ENCODE data around the gene PYHIN1. TPM values are rescaled to one million over a fixed set of nuclear protein-coding genes. Genes with fewer than 3 reads are reported as not detected.
"Not testable (repeated sequence)": the region's sequence is repeated elsewhere in the genome, so short reads cannot be mapped to it uniquely, and the experiment has no call there.

Gene PYHIN1
- total RNA-seq, 1 donor from 2014 or later: 0.21 TPM

- DNase-seq: no peak
These were observed 51.9 kb downstream of the PYHIN1 start for GRCh38 chr1:158983235-158983634.

GRCh38 chr1:158984386-158984785 is 53.0 kb downstream of the PYHIN1 start:
- DNase-seq: no peak

- DNase-seq: peak; percentile 2
These were observed 58.1 kb downstream of the PYHIN1 start for GRCh38 chr1:158989424-158989823.

GRCh38 chr1:158992787-158993312 is 61.5 kb downstream of the PYHIN1 start:
- no peak for DNase-seq

- no peak for DNase-seq
These were observed 65.6 kb downstream of the PYHIN1 start for GRCh38 chr1:158996998-158997397.

GRCh38 chr1:158998037-158998780 is 66.9 kb downstream of the PYHIN1 start:
- DNase-seq: no peak

- DNase-seq: peak; percentile 85
These were observed 67.4 kb downstream of the PYHIN1 start for GRCh38 chr1:158998781-158999161.

GRCh38 chr1:158999316-159000069 is 68.1 kb downstream of the PYHIN1 start:
- peak; percentile 87 for DNase-seq

- DNase-seq: no peak
These were observed 68.7 kb downstream of the PYHIN1 start for GRCh38 chr1:159000070-159000409.

- peak; percentile 84 for DNase-seq
These were observed 69.3 kb downstream of the PYHIN1 start for GRCh38 chr1:159000625-159001024.

GRCh38 chr1:159005161-159005560 is 73.8 kb downstream of the PYHIN1 start:
- no peak for DNase-seq

GRCh38 chr1:159005676-159006075 is 74.3 kb downstream of the PYHIN1 start:
- peak; percentile 31 for DNase-seq

GRCh38 chr1:159006210-159006807 is 75.0 kb downstream of the PYHIN1 start:
- DNase-seq: not testable (repeated sequence)

GRCh38 chr1:159007726-159008125 is 76.4 kb downstream of the PYHIN1 start:
- DNase-seq: no peak

- no peak for DNase-seq
These were observed 77.4 kb downstream of the PYHIN1 start for GRCh38 chr1:159008744-159009188.

- no peak for DNase-seq
These were observed 77.9 kb downstream of the PYHIN1 start for GRCh38 chr1:159009287-159009686.

- DNase-seq: peak; percentile 69
These were observed 78.5 kb downstream of the PYHIN1 start, which contains the start of gene IFI16 for GRCh38 chr1:159009704-159010361. IFI16 (plus strand) TSS chr1:159009907; CDS start chr1:159014681, 4,774 bp downstream.

- no peak for DNase-seq
These were observed 79.0 kb downstream of the PYHIN1 start for GRCh38 chr1:159010391-159010790.

GRCh38 chr1:159011001-159011400 is 79.6 kb downstream of the PYHIN1 start:
- not testable (repeated sequence) for DNase-seq

- no peak for DNase-seq
These were observed 80.4 kb downstream of the PYHIN1 start for GRCh38 chr1:159011751-159012150.

- peak; percentile 16 for DNase-seq
These were observed 81.1 kb downstream of the PYHIN1 start for GRCh38 chr1:159012495-159012894.

GRCh38 chr1:159014003-159014571 is 82.7 kb downstream of the PYHIN1 start:
- DNase-seq: no peak
